ENCODE data around the gene HSBP1L1. TPM values are rescaled to one million over a fixed set of nuclear protein-coding genes. Genes with fewer than 3 reads are reported as not detected.

Gene HSBP1L1
- polyA plus RNA-seq, 2 of the 4 experiments (the other 2 are of a cell fraction) = 17.7 to 19.1 TPM

- ATAC-seq (no peak), FAIRE-seq (no peak), DNase-seq (ENCODE audit: low read depth in 1 of 2, low spot score in 1 of 2) (no peak)
- Histone ChIP-seq H3K4me1 (no peaks in the 10 kb centered on the region), H3K27ac (no peak overlapping the region), H3K4me3 (no peak overlapping the region), H3K9me3 (no peaks in the 10 kb centered on the region), H3K4me2 (no peak overlapping the region)
- WGBS (ENCODE audit: missing lambda C conversion rate) = 81% methylated on average over 25 of the region's 26 CpGs
- ChIA-PET POLR2A (no interaction called here), CTCF (no interaction called here)
- TF ChIP-seq ZC3H11A (IDR thresholded peaks at IDR 0.05) (no peak), NFE2L2 (conservative IDR thresholded peaks at IDR 0.05; ENCODE audit: low read length) (no peak), ZNF302 (CRISPR knock-in tag; IDR thresholded peaks at IDR 0.05) (no peak), JUNB (IDR thresholded peaks at IDR 0.05) (no peak)
Observed at GRCh38 chr18:79916128-79916494, 48.3 kb upstream of the HSBP1L1 start.

- no peaks in the 10 kb centered on the region for H3K9me3 ChIP-seq
- no peak for ATAC-seq
- no peak overlapping the region for H3K4me3 ChIP-seq
- no peaks in the 10 kb centered on the region for H3K4me1 ChIP-seq
- H3K4me2 ChIP-seq = no peak overlapping the region
- TF ChIP-seq FOXS1 (CRISPR knock-in tag; IDR thresholded peaks at IDR 0.05) = no peak
- TF ChIP-seq EHMT2 (IDR thresholded peaks at IDR 0.05; ENCODE audit: low read depth) = no peak
- TF ChIP-seq NPAS2 (CRISPR knock-in tag; IDR thresholded peaks at IDR 0.05; ENCODE audit: borderline replicate concordance) = no peak
- no peak for TF ChIP-seq RAD21 (conservative IDR thresholded peaks at IDR 0.05 in 1 of 2, IDR thresholded peaks at IDR 0.05 in 1 of 2)
- no peak for TF ChIP-seq SREBF2 (IDR thresholded peaks at IDR 0.05)
- WGBS (ENCODE audit: missing lambda C conversion rate) = 97% methylated on average over 14 of the region's 24 CpGs
- CTCF ChIA-PET = no interaction called here
- no peak for DNase-seq (ENCODE audit: low read depth in 1 of 2, low spot score in 1 of 2)
- H3K27ac ChIP-seq = no peak overlapping the region
- POLR2A ChIA-PET = no interaction called here
- FAIRE-seq = no peak
Observed at GRCh38 chr18:79916546-79917168, 47.8 kb upstream of the HSBP1L1 start.

- Histone ChIP-seq H3K9me3 (no peaks in the 10 kb centered on the region), H3K27ac (no peak overlapping the region), H3K4me3 (no peak overlapping the region), H3K4me2 (no peak overlapping the region), H3K4me1 (no peaks in the 10 kb centered on the region)
- FAIRE-seq (no peak), ATAC-seq (no peak), DNase-seq (ENCODE audit: low read depth in 1 of 2, low spot score in 1 of 2) (no peak)
- POLR2A ChIA-PET = no interaction called here
- WGBS (ENCODE audit: missing lambda C conversion rate) = 93% methylated on average over 5 of the region's 28 CpGs
- CTCF ChIA-PET = no interaction called here
- TF ChIP-seq ZNF302 (CRISPR knock-in tag; IDR thresholded peaks at IDR 0.05) (no peak), ZSCAN20 (CRISPR knock-in tag; IDR thresholded peaks at IDR 0.05) (no peak), NFE2L2 (conservative IDR thresholded peaks at IDR 0.05; ENCODE audit: low read length) (no peak), RFX5 (IDR thresholded peaks at IDR 0.05) (no peak), CBX2 (IDR thresholded peaks at IDR 0.05; ENCODE audit: borderline replicate concordance, low read depth) (no peak)
Observed at GRCh38 chr18:79917169-79917852, 47.1 kb upstream of the HSBP1L1 start.

DNA sequence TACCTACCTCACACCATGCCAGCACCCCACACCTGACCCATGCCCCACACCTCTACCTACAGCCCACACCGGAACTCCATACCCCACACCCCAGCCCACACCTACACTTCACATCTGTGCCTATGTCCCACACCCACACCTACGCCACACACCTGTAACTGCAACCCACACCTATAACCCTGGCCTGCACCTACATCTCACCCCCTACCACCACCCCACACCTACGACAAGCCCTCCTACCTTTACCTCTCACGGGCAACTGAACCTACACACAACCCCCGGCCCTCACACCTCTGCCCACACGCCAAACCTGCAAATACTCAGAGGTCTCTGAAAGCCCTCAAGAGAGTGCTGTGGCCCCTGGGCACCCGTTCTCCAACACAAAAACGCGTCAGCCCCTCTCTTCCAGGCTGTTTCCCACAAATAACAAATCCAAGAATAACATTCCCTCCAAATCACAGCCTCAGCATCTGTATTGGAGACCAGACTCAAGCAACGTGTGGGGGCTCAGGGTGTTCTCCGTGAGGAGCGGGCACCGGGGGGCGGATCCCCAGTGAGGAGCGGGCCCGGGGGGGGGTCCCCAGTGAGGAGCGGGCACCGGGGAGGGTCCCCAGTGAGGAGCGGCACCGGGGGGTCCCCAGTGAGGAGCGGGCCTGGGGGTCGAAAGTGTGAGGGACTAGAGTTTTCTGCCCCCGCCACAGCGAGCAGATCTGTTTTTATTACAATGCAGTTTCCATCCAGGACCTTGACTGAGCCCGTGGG, 46.4 kb upstream of the HSBP1L1 start:
- TF ChIP-seq CHD2 (IDR thresholded peaks at IDR 0.05; ENCODE audit: low read length, partially characterized antibody) (no peak), NR3C1 (IDR thresholded peaks at IDR 0.05) (no peak), PHF8 (IDR thresholded peaks at IDR 0.05; ENCODE audit: borderline replicate concordance, low read depth) (no peak), CEBPB (IDR thresholded peaks at IDR 0.05) (no peak), JUNB (IDR thresholded peaks at IDR 0.05) (no peak), HEYL (CRISPR knock-in tag; IDR thresholded peaks at IDR 0.05) (no peak)
- no peaks in the 10 kb centered on the region for H3K4me1 ChIP-seq
- H3K4me3 ChIP-seq = no peak overlapping the region
- no peaks in the 10 kb centered on the region for H3K9me3 ChIP-seq
- no peak for DNase-seq (ENCODE audit: low read depth in 1 of 2, low spot score in 1 of 2)
- no peak overlapping the region for H3K4me2 ChIP-seq
- POLR2A ChIA-PET = no interaction called here
- CTCF ChIA-PET = no interaction called here
- no peak for ATAC-seq
- no peak for FAIRE-seq
- no peak overlapping the region for H3K27ac ChIP-seq
- 92% methylated on average over 9 of the region's 25 CpGs for WGBS (ENCODE audit: missing lambda C conversion rate)

All from A549 (cell line).